H1 (cell line): ENCODE results near the gene SPEN. TPM values are rescaled to one million over a fixed set of nuclear protein-coding genes. Genes with fewer than 3 reads are reported as not detected.
A peak's percentile ranks its signal among the peaks of the same experiment; 100 is the strongest.

Experiments
- CTCF ChIA-PET: fragments of 300-600 bp; sonication (Branson Sonifier 250); formaldehyde crosslinking; loops from one replicate; lab custom pipeline; 2021; ENCODE audit not compliant: partially characterized antibody; lab: Charles Lee
- POLR2A ChIA-PET: fragments of 300-600 bp; sonication (Branson Sonifier 250); formaldehyde crosslinking; loops from one replicate; lab custom pipeline; 2021; ENCODE audit warnings: inconsistent platforms; ENCODE audit not compliant: partially characterized antibody; lab: Charles Lee
- DNase-seq, 2 experiments: peaks; one replicate each; pipeline versions ENCODE4 v3.0.0 to v3.0.0-alpha.2; 2010 to 2022; ENCODE audit warnings: low spot score in 2 of 2, low read depth in 1 of 2, mixed read lengths in 1 of 2
- FAIRE-seq: peaks from 2 replicates; lab custom pipeline; 2011; peaks lifted over from hg19 to GRCh38; lab: Jason Lieb, UNC
- H2AFZ ChIP-seq: 2 replicates; pipeline ENCODE4 v1.8.1; 2012; ENCODE audit warnings: low read length, inconsistent platforms
- H2AK5ac ChIP-seq: 2 replicates; pipeline ENCODE4 v1.6.1; 2013; ENCODE audit warnings: low read depth, low read length
- H2BK120ac ChIP-seq: replicated peaks from 2 replicates; pipeline ENCODE3; 2013; ENCODE audit warnings: low read depth, low read length, inconsistent platforms
- H2BK12ac ChIP-seq: 2 replicates; pipeline ENCODE4 v1.6.1; 2013; ENCODE audit warnings: low read depth, low read length
- H2BK15ac ChIP-seq: 2 replicates; pipeline ENCODE4 v1.6.1; 2013; ENCODE audit warnings: low read length
- H2BK20ac ChIP-seq: 2 replicates; pipeline ENCODE4 v1.6.1; 2013; ENCODE audit warnings: low read length
- H2BK5ac ChIP-seq: 2 replicates; pipeline ENCODE4 v1.6.1; 2013; ENCODE audit warnings: low read depth, low read length
- H3K14ac ChIP-seq: 2 replicates; pipeline ENCODE4 v1.6.1; 2013; ENCODE audit warnings: inconsistent platforms; ENCODE audit not compliant: insufficient read length
- H3K18ac ChIP-seq: 2 replicates; pipeline ENCODE4 v1.6.1; 2013; ENCODE audit warnings: low read length; ENCODE audit errors: extremely low read depth
- H3K23ac ChIP-seq: 2 replicates; pipeline ENCODE4 v1.6.1; 2013; ENCODE audit warnings: inconsistent platforms; ENCODE audit not compliant: insufficient read length
- H3K23me2 ChIP-seq: 2 replicates; pipeline ENCODE4 v1.6.1; 2013; ENCODE audit warnings: low read depth, low read length
- H3K27ac ChIP-seq: 2 replicates; pipeline ENCODE4 v1.6.1; 2011; ENCODE audit warnings: low read depth, low read length, inconsistent platforms
- H3K27me3 ChIP-seq, 4 experiments: replicated peaks in 1 of 4; 1 replicate in 1 of 4; 2 replicates in 3 of 4; pipeline versions ENCODE4 v1.6.1 to v1.8.1; 2011 to 2013; ENCODE audit warnings: low read length in 3 of 4, mild to moderate bottlenecking in 3 of 4, inconsistent platforms in 2 of 4, mixed read lengths in 2 of 4, moderate library complexity in 1 of 4; ENCODE audit not compliant: control insufficient read depth in 3 of 4, insufficient read depth in 3 of 4; ENCODE audit errors: extremely low read depth in 1 of 4
- H3K36me3 ChIP-seq, 4 experiments: 2 replicates each; pipeline versions ENCODE4 v1.6.1 to v1.8.1; 2011 to 2013; ENCODE audit warnings: mild to moderate bottlenecking in 4 of 4, low read length in 3 of 4, moderate library complexity in 2 of 4, control low read depth in 1 of 4, inconsistent platforms in 1 of 4; ENCODE audit not compliant: insufficient read depth in 4 of 4, control insufficient read depth in 2 of 4
- H3K4ac ChIP-seq: replicated peaks from 2 replicates; pipeline ENCODE3; 2013; ENCODE audit warnings: low read length, low read depth, mixed read lengths, inconsistent platforms; ENCODE audit not compliant: insufficient read length
- H3K4me1 ChIP-seq, 4 experiments: replicated peaks in 1 of 4; 1 replicate in 1 of 4; 2 replicates in 3 of 4; pipeline versions ENCODE4 v1.6.1 to v1.8.1; 2011 to 2013; ENCODE audit warnings: low read length in 3 of 4, inconsistent platforms in 2 of 4, mixed read lengths in 1 of 4; ENCODE audit not compliant: insufficient read depth in 4 of 4, control insufficient read depth in 3 of 4
- H3K4me2 ChIP-seq, 2 experiments: 2 replicates each; pipeline versions ENCODE4 v1.6.1 to v1.8.1; 2011 to 2013; ENCODE audit warnings: low read depth in 2 of 2, low read length in 2 of 2, control low read depth in 1 of 2, inconsistent platforms in 1 of 2, mild to moderate bottlenecking in 1 of 2; ENCODE audit not compliant: insufficient read depth in 1 of 2
- H3K4me3 ChIP-seq, 4 experiments: fragments of 200-600, 300-600 bp in 1 of 4; sonication (generic), shearing (Covaris generic), sonication (Bioruptor Twin) in 1 of 4; 2 replicates each; pipeline versions ENCODE4 v1.5.1 to v1.8.1; 2011 to 2016; ENCODE audit warnings: low read length in 4 of 4, low read depth in 3 of 4, control low read depth in 2 of 4, inconsistent platforms in 2 of 4, mild to moderate bottlenecking in 2 of 4, mixed read lengths in 1 of 4, moderate library complexity in 1 of 4; ENCODE audit not compliant: insufficient read depth in 2 of 4; ENCODE audit errors: extremely low read depth in 1 of 4
- H3K56ac ChIP-seq: replicated peaks from 2 replicates; pipeline ENCODE3; 2013; ENCODE audit warnings: low read depth, mild to moderate bottlenecking, mixed read lengths, low read length, inconsistent platforms; ENCODE audit not compliant: insufficient read length
- H3K79me1 ChIP-seq: 2 replicates; pipeline ENCODE4 v1.6.1; 2013; ENCODE audit warnings: low read depth, low read length, control low read depth
- H3K79me2 ChIP-seq, 2 experiments: 2 replicates each; pipeline versions ENCODE4 v1.6.1 to v1.8.1; 2012 to 2013; ENCODE audit warnings: low read length in 2 of 2, mild to moderate bottlenecking in 2 of 2, inconsistent platforms in 1 of 2; ENCODE audit not compliant: insufficient read depth in 2 of 2, control insufficient read depth in 1 of 2
- H3K9ac ChIP-seq, 4 experiments: replicated peaks in 1 of 4; 1 replicate in 1 of 4; 2 replicates in 3 of 4; pipeline versions ENCODE4 v1.6.1 to v1.8.1; 2011 to 2013; ENCODE audit warnings: low read depth in 3 of 4, low read length in 3 of 4, control low read depth in 2 of 4, mild to moderate bottlenecking in 2 of 4, moderate library complexity in 2 of 4, inconsistent platforms in 1 of 4; ENCODE audit errors: extremely low read depth in 1 of 4
- H3K9me3 ChIP-seq, 2 experiments: 2 replicates each; pipeline versions ENCODE4 v1.6.1 to v1.8.1; 2012 to 2013; ENCODE audit warnings: mild to moderate bottlenecking in 2 of 2, moderate library complexity in 2 of 2, control low read depth in 1 of 2, inconsistent platforms in 1 of 2, low read depth in 1 of 2, low read length in 1 of 2, mixed read lengths in 1 of 2; ENCODE audit not compliant: insufficient read depth in 2 of 2
- H4K20me1 ChIP-seq, 2 experiments: replicated peaks in 1 of 2; 2 replicates each; pipeline versions ENCODE3 to v1.8.1; 2011 to 2013; ENCODE audit warnings: inconsistent platforms in 2 of 2, low read length in 2 of 2, mild to moderate bottlenecking in 1 of 2; ENCODE audit not compliant: insufficient read depth in 2 of 2, control insufficient read depth in 1 of 2
- H4K5ac ChIP-seq: 2 replicates; pipeline ENCODE4 v1.6.1; 2013; ENCODE audit warnings: low read length, low read depth, mixed read lengths, inconsistent platforms; ENCODE audit not compliant: insufficient read length
- H4K8ac ChIP-seq: 2 replicates; pipeline ENCODE4 v1.8.0; 2013; ENCODE audit warnings: mild to moderate bottlenecking, moderate library complexity, low read length, inconsistent platforms; ENCODE audit not compliant: insufficient read depth; ENCODE audit errors: extremely low read depth
- H4K91ac ChIP-seq: replicated peaks from 2 replicates; pipeline ENCODE3; 2013; ENCODE audit warnings: low read length, mixed read lengths, inconsistent platforms; ENCODE audit not compliant: insufficient read length
- CBX8 ChIP-seq: fragments of 300-800, 300-1000 bp; sonication (generic); IDR thresholded peaks from 2 replicates; pipeline ENCODE4 v1.7.1; 2016; ENCODE audit warnings: low read depth, low read length, borderline replicate concordance
- GABPA ChIP-seq: IDR thresholded peaks from 2 replicates; pipeline ENCODE4 v1.6.1; 2011; ENCODE audit warnings: mild to moderate bottlenecking, low read length, moderate library complexity, borderline replicate concordance; ENCODE audit not compliant: insufficient read depth
- GTF2F1 ChIP-seq: IDR thresholded peaks from 2 replicates; pipeline ENCODE4 v1.6.1; 2012; ENCODE audit warnings: low read depth, low read length, improper control_type of control experiment, borderline replicate concordance
- JUN ChIP-seq: IDR thresholded peaks from 2 replicates; pipeline ENCODE4 v1.6.1; 2011; ENCODE audit warnings: low read depth, mild to moderate bottlenecking, improper control_type of control experiment, low read length
- KDM4A ChIP-seq: IDR thresholded peaks from one replicate; pipeline ENCODE4 v1.7.1; 2012; ENCODE audit warnings: low read depth, mild to moderate bottlenecking, moderate library complexity, low read length, inconsistent platforms; ENCODE audit not compliant: severe bottlenecking
- MAFK ChIP-seq: IDR thresholded peaks from 2 replicates; pipeline ENCODE4 v1.6.1; 2012; ENCODE audit warnings: low read depth, mild to moderate bottlenecking, improper control_type of control experiment, low read length
- NRF1 ChIP-seq: IDR thresholded peaks from 2 replicates; pipeline ENCODE4 v1.6.1; 2011; ENCODE audit warnings: mild to moderate bottlenecking, low read depth, low read length, improper control_type of control experiment
- RAD21 ChIP-seq, 2 experiments: IDR thresholded peaks in 1 of 2; conservative IDR thresholded peaks in 1 of 2; 2 replicates each; pipeline ENCODE4 v1.6.1; 2011; ENCODE audit warnings: low read depth in 2 of 2, low read length in 2 of 2, improper control_type of control experiment in 1 of 2, inconsistent platforms in 1 of 2, mild to moderate bottlenecking in 1 of 2, moderate library complexity in 1 of 2
- SAP30 ChIP-seq: fragments of 300-600 bp; sonication (generic); IDR thresholded peaks from 2 replicates; pipeline ENCODE4 v1.7.1; 2012; ENCODE audit warnings: low read length, moderate library complexity, mild to moderate bottlenecking, inconsistent platforms; ENCODE audit not compliant: insufficient read depth, insufficient replicate concordance
- SIRT6 ChIP-seq: IDR thresholded peaks from one replicate; pipeline ENCODE4 v1.7.1; 2012; ENCODE audit warnings: low read length, inconsistent platforms
- SRF ChIP-seq: IDR thresholded peaks from 2 replicates; pipeline ENCODE4 v1.6.1; 2011; ENCODE audit warnings: mild to moderate bottlenecking, low read depth, low read length, moderate library complexity
- TAF7 ChIP-seq: optimal IDR thresholded peaks from 2 replicates; pipeline ENCODE3; 2011; ENCODE audit warnings: low read depth, mild to moderate bottlenecking, inconsistent platforms, low read length, moderate library complexity, borderline replicate concordance
- TCF12 ChIP-seq: IDR thresholded peaks from 2 replicates; pipeline ENCODE4 v1.6.1; 2011; ENCODE audit warnings: low read depth, mild to moderate bottlenecking, low read length
- WGBS, 2 experiments: shearing (Covaris generic) in 1 of 2; methylation state at CpG; one replicate each; pipeline versions ENCODE4 v1.1.6 to v1.1.7; 2013 to 2015; ENCODE audit warnings: low lambda C conversion rate in 2 of 2, mixed read lengths in 2 of 2, inconsistent platforms in 1 of 2, low coverage in 1 of 2, missing lambda C conversion rate in 1 of 2; ENCODE audit not compliant: insufficient replicate concordance in 2 of 2, insufficient coverage in 1 of 2, insufficient read length in 1 of 2; ENCODE audit errors: extremely low coverage in 1 of 2, missing lambda C conversion rate in 1 of 2; 5-methylcytosine and 5-hydroxymethylcytosine counted together
- polyA plus RNA-seq, 7 experiments: library from polyadenylated mRNA; depleted of rRNA in 3 of 7; stranded (reverse) in 5 of 7; unstranded in 2 of 7; fragments of >200 nt in 5 of 7; fragments of 200-250 nt in 2 of 7; gene quantifications; 1 replicate in 5 of 7; 2 replicates in 1 of 7; 4 replicates in 1 of 7; pipeline versions ENCODE4 v1.2.1 to v1.2.3, GENCODE V29; 2011 to 2013; ENCODE audit warnings: missing spikeins in 2 of 7, mixed read lengths in 2 of 7
- total RNA-seq: library from RNA; stranded (reverse); fragmentation: NEBNext Ultra II Directional; extraction: Animal tissue kit (Norgen Biotek cat#: 25700); gene quantifications from 2 replicates; pipeline ENCODE4 v1.2.1, GENCODE V29; 2021

SPEN gene
- total and polyA plus RNA-seq, 2 of the 8 experiments (the other 6 are each of a cell fraction or from before 2014, with no cell fraction given) = 12.5 to 52.1 TPM

GRCh38 chr1:15974855-15975254 lies 127.3 kb downstream of the SPEN start:
- H4K91ac ChIP-seq = no peak overlapping the region
- H3K14ac ChIP-seq = no peak overlapping the region
- no peak overlapping the region for H4K5ac ChIP-seq
- H3K23me2 ChIP-seq = no peaks in the 10 kb centered on the region
- no peak overlapping the region for H2BK20ac ChIP-seq
- no peak overlapping the region for H3K56ac ChIP-seq
- no peak overlapping the region for H2BK120ac ChIP-seq
- DNase-seq = no peak
- POLR2A ChIA-PET = interaction anchor here (1.0 to 2.5 kb wide), 5 partner anchors 13 to 159 kb away, joined by 3 to 10 read pairs (median 3); partner anchors contain the start of gene SPEN
- peaks cover 0 to 3% of the 10 kb centered on the region in 2 experiments for H4K20me1 ChIP-seq
- CTCF ChIA-PET = interaction anchor here (0.9 to 5.7 kb wide), 12 partner anchors 10 to 183 kb away, joined by 3 to 53 read pairs (median 6); no protein-coding TSS in a partner anchor
- 77% methylated on average over 9 of the region's 9 CpGs; no CpG with 5 or more reads in 1 of the 2 experiments for whole genome bisulfite sequencing, 2 experiments
- no peak overlapping the region for H3K18ac ChIP-seq
- H2BK12ac ChIP-seq = no peak overlapping the region
- no peak overlapping the region for H2BK5ac ChIP-seq
- H3K79me1 ChIP-seq = peaks cover 6% of the 10 kb centered on the region; the same call in 1 of the 2 replicates
- H4K8ac ChIP-seq = no peak overlapping the region
- peak overlapping the region in 3 of 4 experiments; percentile 3 to 81 (median 20); a peak in 3 of 7 replicates for H3K9ac ChIP-seq
- H3K4me1 ChIP-seq = peaks cover 0 to 4% (median 0%) of the 10 kb centered on the region in 4 experiments; a peak in 1 of 7 replicates
- H2AK5ac ChIP-seq = no peak overlapping the region
- peaks cover under 1 to 1% of the 10 kb centered on the region in 2 experiments; a peak in 1 of 4 replicates for H3K9me3 ChIP-seq
- no peak overlapping the region for H2BK15ac ChIP-seq
- no peak overlapping the region for H3K27ac ChIP-seq
- peaks cover 0 to 12% of the 10 kb centered on the region in 2 experiments; a peak in 2 of 4 replicates for H3K79me2 ChIP-seq
- FAIRE-seq = no peak
- H3K23ac ChIP-seq = no peak overlapping the region
- H3K36me3 ChIP-seq = peaks cover 0 to 4% (median 3%) of the 10 kb centered on the region in 4 experiments; a peak in 4 of 8 replicates
- no peak overlapping the region for H3K4ac ChIP-seq
- H3K4me2 ChIP-seq = peak overlapping the region; percentile 69 to 84
- no peaks in the 10 kb centered on the region for H3K27me3 ChIP-seq
- peak overlapping the region; percentile 70 to 87 (median 80) for H3K4me3 ChIP-seq
- H2AFZ ChIP-seq = no peak overlapping the region
- TF ChIP-seq JUN (no peak), GABPA (no peak), RAD21 (IDR thresholded peaks at IDR 0.05 in 1 of 2, conservative IDR thresholded peaks at IDR 0.05 in 1 of 2; ENCODE audit: low read depth in 2 of 2, low read length in 2 of 2) (no peak), SIRT6 (no peak), MAFK (no peak), CBX8 (no peak), KDM4A (no peak), TCF12 (no peak), GTF2F1 (no peak), TAF7 (no peak), SRF (no peak), SAP30 (no peak), NRF1 (no peak)
